SK-N-SH treated with all-trans-retinoic acid at 6 μM for 48 hours (cell line): ENCODE measurements around the gene VPS35.

Source experiments
- ATAC-seq: fragments of 200-7000 bp; cut with Tn5 transposase; 3 replicates; pipeline ENCODE4 v1.9.1; 2020; ENCODE audit warnings: mild to moderate bottlenecking, moderate library complexity
- ARNTL ChIP-seq: fragments of 450-650 bp; formaldehyde crosslinking; IDR thresholded peaks from 2 replicates; pipeline ENCODE4 v1.5.0; 2020; ENCODE audit warnings: low read depth, mild to moderate bottlenecking, moderate library complexity, borderline replicate concordance
- BACH2 ChIP-seq: fragments of 250-450 bp; sonication (Bioruptor Pico); IDR thresholded peaks from 2 replicates; pipeline ENCODE4 v1.9.0; 2021; ENCODE audit warnings: mild to moderate bottlenecking, borderline replicate concordance
- CSDC2 ChIP-seq: fragments of 250-450 bp; sonication (Bioruptor Pico); IDR thresholded peaks from 2 replicates; pipeline ENCODE4 v1.5.0; 2020; ENCODE audit warnings: mild to moderate bottlenecking, moderate library complexity
- ESRRG ChIP-seq: fragments of 250-450 bp; sonication (Bioruptor Pico); IDR thresholded peaks from 2 replicates; pipeline ENCODE4 v1.6.1; 2021; ENCODE audit warnings: mild to moderate bottlenecking
- GLIS3 ChIP-seq: fragments of 250-450 bp; sonication (Bioruptor Pico); IDR thresholded peaks from 2 replicates; pipeline ENCODE4 v1.5.0; 2020; ENCODE audit warnings: mild to moderate bottlenecking, moderate library complexity
- ISL1 ChIP-seq: fragments of 250-450 bp; sonication (Bioruptor Pico); IDR thresholded peaks from 2 replicates; pipeline ENCODE4 v2.1.2; 2022; ENCODE audit warnings: mild to moderate bottlenecking, moderate library complexity
- OSR1 ChIP-seq: fragments of 250-450 bp; sonication (Bioruptor Pico); IDR thresholded peaks from 2 replicates; pipeline ENCODE4 v1.8.0; 2022; ENCODE audit warnings: moderate library complexity, mild to moderate bottlenecking, inconsistent platforms
- PPARA ChIP-seq: fragments of 250-450 bp; sonication (Bioruptor Pico); IDR thresholded peaks from 2 replicates; pipeline ENCODE4 v1.5.0; 2020; ENCODE audit warnings: mild to moderate bottlenecking, borderline replicate concordance
- RARB ChIP-seq: fragments of 250-450 bp; sonication (Bioruptor Pico); IDR thresholded peaks from 2 replicates; pipeline ENCODE4 v1.8.0; 2021; ENCODE audit warnings: mild to moderate bottlenecking, moderate library complexity
- SNAI2 ChIP-seq: fragments of 250-450 bp; sonication (Bioruptor Pico); IDR thresholded peaks from 2 replicates; pipeline ENCODE4 v1.5.0; 2020; ENCODE audit warnings: mild to moderate bottlenecking, moderate library complexity
- TCF4 ChIP-seq: fragments of 250-450 bp; sonication (Bioruptor Pico); IDR thresholded peaks from 2 replicates; pipeline ENCODE4 v1.8.0; 2021; ENCODE audit warnings: mild to moderate bottlenecking, moderate library complexity, borderline replicate concordance
- TOX ChIP-seq: fragments of 250-450 bp; sonication (Bioruptor Pico); IDR thresholded peaks from 2 replicates; pipeline ENCODE4 v1.8.0; 2021; ENCODE audit warnings: mild to moderate bottlenecking, moderate library complexity, borderline replicate concordance
- TSHZ2 ChIP-seq: fragments of 250-450 bp; sonication (Bioruptor Pico); IDR thresholded peaks from 2 replicates; pipeline ENCODE4 v1.5.0; 2020; ENCODE audit warnings: mild to moderate bottlenecking, moderate library complexity
- ZFP3 ChIP-seq: fragments of 250-450 bp; sonication (Bioruptor Pico); IDR thresholded peaks from 2 replicates; pipeline ENCODE4 v1.5.0; 2020; ENCODE audit warnings: mild to moderate bottlenecking, moderate library complexity
- ZFP30 ChIP-seq: fragments of 450-650 bp; formaldehyde crosslinking; IDR thresholded peaks from 2 replicates; pipeline ENCODE4 v1.5.0; 2022; ENCODE audit warnings: mild to moderate bottlenecking, moderate library complexity
- ZNF565 ChIP-seq: fragments of 450-650 bp; formaldehyde crosslinking; conservative IDR thresholded peaks from 2 replicates; pipeline ENCODE4 v1.5.0; 2020; ENCODE audit warnings: low read depth, mild to moderate bottlenecking, moderate library complexity
- ZNF70 ChIP-seq: fragments of 450-650 bp; formaldehyde crosslinking; IDR thresholded peaks from 2 replicates; pipeline ENCODE4 v1.5.0; 2020; ENCODE audit warnings: mild to moderate bottlenecking, moderate library complexity
- ZNF8 ChIP-seq: fragments of 450-650 bp; formaldehyde crosslinking; IDR thresholded peaks from 2 replicates; pipeline ENCODE4 v1.5.0; 2020; ENCODE audit warnings: mild to moderate bottlenecking, moderate library complexity
- TF ChIP-seq, protein P1 (sequence below): fragments of 250-450 bp; sonication (Bioruptor Pico); IDR thresholded peaks from 2 replicates; pipeline ENCODE4 v1.8.0; 2021; ENCODE audit warnings: low read depth, mild to moderate bottlenecking, moderate library complexity, borderline replicate concordance
- TF ChIP-seq, protein P2 (sequence below): fragments of 250-450 bp; sonication (Bioruptor Pico); IDR thresholded peaks from 2 replicates; pipeline ENCODE4 v1.5.1; 2020; ENCODE audit warnings: low read depth, mild to moderate bottlenecking, moderate library complexity
- TF ChIP-seq, protein P3 (sequence below): fragments of 250-450 bp; sonication (Bioruptor Pico); IDR thresholded peaks from 2 replicates; pipeline ENCODE4 v1.5.1; 2021; ENCODE audit warnings: mild to moderate bottlenecking, moderate library complexity
- TF ChIP-seq, protein P4 (sequence below): fragments of 250-450 bp; sonication (Bioruptor Pico); IDR thresholded peaks from 2 replicates; pipeline ENCODE4 v1.8.0; 2020; ENCODE audit warnings: mild to moderate bottlenecking, moderate library complexity, borderline replicate concordance

Gene VPS35

DNA sequence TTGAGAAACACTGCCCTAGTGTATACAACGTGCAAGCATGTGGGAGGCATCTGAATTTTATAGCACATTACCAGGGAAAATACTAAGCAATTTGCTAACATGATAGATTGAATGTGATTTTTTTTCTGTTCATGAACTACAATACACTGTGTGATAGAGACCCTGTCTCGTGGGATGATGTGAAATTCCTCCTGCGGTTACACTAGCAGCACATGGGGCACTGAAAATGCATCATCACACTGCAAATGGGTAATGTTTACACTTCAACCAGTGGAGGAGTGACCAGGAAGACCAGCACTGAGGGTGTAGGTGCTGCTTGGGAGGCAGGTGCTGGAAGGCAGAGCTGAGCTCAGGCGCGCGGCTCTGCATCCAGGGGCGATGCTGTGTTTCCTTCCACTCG lies 29.2 kb upstream of the VPS35 start (continued):
- TF ChIP-seq, protein P1, sequence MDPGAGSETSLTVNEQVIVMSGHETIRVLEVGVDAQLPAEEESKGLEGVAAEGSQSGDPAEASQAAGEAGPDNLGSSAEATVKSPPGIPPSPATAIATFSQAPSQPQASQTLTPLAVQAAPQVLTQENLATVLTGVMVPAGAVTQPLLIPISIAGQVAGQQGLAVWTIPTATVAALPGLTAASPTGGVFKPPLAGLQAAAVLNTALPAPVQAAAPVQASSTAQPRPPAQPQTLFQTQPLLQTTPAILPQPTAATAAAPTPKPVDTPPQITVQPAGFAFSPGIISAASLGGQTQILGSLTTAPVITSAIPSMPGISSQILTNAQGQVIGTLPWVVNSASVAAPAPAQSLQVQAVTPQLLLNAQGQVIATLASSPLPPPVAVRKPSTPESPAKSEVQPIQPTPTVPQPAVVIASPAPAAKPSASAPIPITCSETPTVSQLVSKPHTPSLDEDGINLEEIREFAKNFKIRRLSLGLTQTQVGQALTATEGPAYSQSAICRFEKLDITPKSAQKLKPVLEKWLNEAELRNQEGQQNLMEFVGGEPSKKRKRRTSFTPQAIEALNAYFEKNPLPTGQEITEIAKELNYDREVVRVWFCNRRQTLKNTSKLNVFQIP (CRISPR knock-in tag), result no peak
- TF ChIP-seq ISL1 (CRISPR knock-in tag), result no peak

DNA sequence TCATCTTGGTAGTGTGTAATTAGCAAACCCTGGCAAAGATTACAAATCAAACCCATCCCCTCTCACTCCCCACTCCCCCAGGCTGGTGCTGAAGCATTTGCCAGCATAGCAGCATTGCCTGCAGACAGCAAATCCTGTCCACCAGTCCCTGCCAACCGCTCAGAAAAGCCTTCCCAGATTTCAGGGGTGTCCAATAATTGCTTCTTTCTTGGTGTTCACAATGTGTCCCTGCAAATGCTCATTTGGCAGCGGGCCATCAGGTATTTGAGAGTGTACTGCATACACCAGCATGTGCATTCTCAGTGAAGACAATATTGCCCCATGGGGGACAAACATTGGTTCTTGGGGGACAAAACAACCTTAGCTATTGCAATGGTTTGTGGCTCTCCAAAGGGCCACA lies 28.7 kb upstream of the VPS35 start:
- ATAC-seq, result no peak
- no peak for TF ChIP-seq TSHZ2
- no peak for TF ChIP-seq ZNF8 (CRISPR knock-in tag)
- TF ChIP-seq, protein P2, sequence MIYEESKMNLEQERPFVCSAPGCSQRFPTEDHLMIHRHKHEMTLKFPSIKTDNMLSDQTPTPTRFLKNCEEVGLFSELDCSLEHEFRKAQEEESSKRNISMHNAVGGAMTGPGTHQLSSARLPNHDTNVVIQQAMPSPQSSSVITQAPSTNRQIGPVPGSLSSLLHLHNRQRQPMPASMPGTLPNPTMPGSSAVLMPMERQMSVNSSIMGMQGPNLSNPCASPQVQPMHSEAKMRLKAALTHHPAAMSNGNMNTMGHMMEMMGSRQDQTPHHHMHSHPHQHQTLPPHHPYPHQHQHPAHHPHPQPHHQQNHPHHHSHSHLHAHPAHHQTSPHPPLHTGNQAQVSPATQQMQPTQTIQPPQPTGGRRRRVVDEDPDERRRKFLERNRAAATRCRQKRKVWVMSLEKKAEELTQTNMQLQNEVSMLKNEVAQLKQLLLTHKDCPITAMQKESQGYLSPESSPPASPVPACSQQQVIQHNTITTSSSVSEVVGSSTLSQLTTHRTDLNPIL, result no peak
- no peak for TF ChIP-seq ESRRG
- no peak for TF ChIP-seq ZFP30
- no peak for TF ChIP-seq ZNF565 (CRISPR knock-in tag)
- TF ChIP-seq CSDC2 (CRISPR knock-in tag), result no peak
- no peak for TF ChIP-seq PPARA (CRISPR knock-in tag)
- TF ChIP-seq, protein P3, sequence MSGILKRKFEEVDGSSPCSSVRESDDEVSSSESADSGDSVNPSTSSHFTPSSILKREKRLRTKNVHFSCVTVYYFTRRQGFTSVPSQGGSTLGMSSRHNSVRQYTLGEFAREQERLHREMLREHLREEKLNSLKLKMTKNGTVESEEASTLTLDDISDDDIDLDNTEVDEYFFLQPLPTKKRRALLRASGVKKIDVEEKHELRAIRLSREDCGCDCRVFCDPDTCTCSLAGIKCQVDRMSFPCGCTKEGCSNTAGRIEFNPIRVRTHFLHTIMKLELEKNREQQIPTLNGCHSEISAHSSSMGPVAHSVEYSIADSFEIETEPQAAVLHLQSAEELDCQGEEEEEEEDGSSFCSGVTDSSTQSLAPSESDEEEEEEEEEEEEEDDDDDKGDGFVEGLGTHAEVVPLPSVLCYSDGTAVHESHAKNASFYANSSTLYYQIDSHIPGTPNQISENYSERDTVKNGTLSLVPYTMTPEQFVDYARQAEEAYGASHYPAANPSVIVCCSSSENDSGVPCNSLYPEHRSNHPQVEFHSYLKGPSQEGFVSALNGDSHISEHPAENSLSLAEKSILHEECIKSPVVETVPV (CRISPR knock-in tag), result no peak
- no peak for TF ChIP-seq ZNF70 (CRISPR knock-in tag)
- no peak for TF ChIP-seq ARNTL (CRISPR knock-in tag)
- TF ChIP-seq SNAI2, result no peak
- TF ChIP-seq RARB (CRISPR knock-in tag), result no peak
- TF ChIP-seq ZFP3, result no peak
- TF ChIP-seq, protein P4, sequence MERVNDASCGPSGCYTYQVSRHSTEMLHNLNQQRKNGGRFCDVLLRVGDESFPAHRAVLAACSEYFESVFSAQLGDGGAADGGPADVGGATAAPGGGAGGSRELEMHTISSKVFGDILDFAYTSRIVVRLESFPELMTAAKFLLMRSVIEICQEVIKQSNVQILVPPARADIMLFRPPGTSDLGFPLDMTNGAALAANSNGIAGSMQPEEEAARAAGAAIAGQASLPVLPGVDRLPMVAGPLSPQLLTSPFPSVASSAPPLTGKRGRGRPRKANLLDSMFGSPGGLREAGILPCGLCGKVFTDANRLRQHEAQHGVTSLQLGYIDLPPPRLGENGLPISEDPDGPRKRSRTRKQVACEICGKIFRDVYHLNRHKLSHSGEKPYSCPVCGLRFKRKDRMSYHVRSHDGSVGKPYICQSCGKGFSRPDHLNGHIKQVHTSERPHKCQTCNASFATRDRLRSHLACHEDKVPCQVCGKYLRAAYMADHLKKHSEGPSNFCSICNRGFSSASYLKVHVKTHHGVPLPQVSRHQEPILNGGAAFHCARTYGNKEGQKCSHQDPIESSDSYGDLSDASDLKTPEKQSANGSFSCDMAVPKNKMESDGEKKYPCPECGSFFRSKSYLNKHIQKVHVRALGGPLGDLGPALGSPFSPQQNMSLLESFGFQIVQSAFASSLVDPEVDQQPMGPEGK (CRISPR knock-in tag), result no peak
- no peak for TF ChIP-seq OSR1 (CRISPR knock-in tag)
- TF ChIP-seq TOX, result no peak
- TF ChIP-seq GLIS3, result no peak
- no peak for TF ChIP-seq TCF4 (CRISPR knock-in tag)
- TF ChIP-seq ISL1 (CRISPR knock-in tag), result no peak

- no peak for ATAC-seq
- TF ChIP-seq ZNF70 (CRISPR knock-in tag), result no peak
- no peak for TF ChIP-seq OSR1 (CRISPR knock-in tag)
- TF ChIP-seq ZNF565 (CRISPR knock-in tag), result no peak
- no peak for TF ChIP-seq TOX
- no peak for TF ChIP-seq TCF4 (CRISPR knock-in tag)
- TF ChIP-seq ISL1 (CRISPR knock-in tag), result no peak
- TF ChIP-seq GLIS3, result no peak
- TF ChIP-seq BACH2 (CRISPR knock-in tag), result no peak
- no peak for TF ChIP-seq ZNF8 (CRISPR knock-in tag)
- TF ChIP-seq ZFP30, result no peak
- no peak for TF ChIP-seq TSHZ2
- TF ChIP-seq ESRRG, result no peak
- no peak for TF ChIP-seq CSDC2 (CRISPR knock-in tag)
- TF ChIP-seq, protein P2, result no peak
- TF ChIP-seq, protein P4 (CRISPR knock-in tag), result no peak
Observed at GRCh38 chr16:46715769-46716305, 26.9 kb upstream of the VPS35 start.
